ENCODE results near the gene ECI2. TPM values are rescaled to one million over a fixed set of nuclear protein-coding genes. Genes with fewer than 3 reads are reported as not detected.

Gene ECI2
- total RNA-seq, 1 donor from 2014 or later, result 49.1 TPM

GRCh38 chr6:4178737-4179333 is 43.5 kb upstream of the ECI2 start:
- Mint-ChIP-seq H3K9me3 (no peaks in the 10 kb centered on the region), H3K4me1 (no peaks in the 10 kb centered on the region), H3K4me3 (no peak overlapping the region), H3K27ac (no peak overlapping the region), H3K27me3 (ENCODE audit: insufficient read depth, low read depth) (peaks cover 5% of the 10 kb centered on the region), H3K36me3 (no peaks in the 10 kb centered on the region)
- Histone ChIP-seq H3K79me2 (ENCODE audit: low read depth) (no peaks in the 10 kb centered on the region), H3F3A (ENCODE audit: low read depth) (no peaks in the 10 kb centered on the region), H3K9me3 (ENCODE audit: low read depth) (no peaks in the 10 kb centered on the region), H3K4me3 (no peak overlapping the region), H3K4me1 (peaks cover 6% of the 10 kb centered on the region), H3K36me3 (peaks cover 4% of the 10 kb centered on the region), H3K27ac (no peak overlapping the region), H3K9ac (no peak overlapping the region), H3K27me3 (no peaks in the 10 kb centered on the region), H2AFZ (replicated peaks) (no peak overlapping the region), H3K4me2 (no peak overlapping the region), H4K20me1 (ENCODE audit: low read depth) (no peaks in the 10 kb centered on the region)
- TF ChIP-seq EZH2phosphoT487 (IDR thresholded peaks at IDR 0.05) (no peak), CTCF (IDR thresholded peaks at IDR 0.05) (no peak), EZH2 (IDR thresholded peaks at IDR 0.05) (no peak)
- no peak for DNase-seq (ENCODE audit: low spot score)

GRCh38 chr6:4176907-4177306 is 41.5 kb upstream of the ECI2 start:
- Histone ChIP-seq H3K9me3 (ENCODE audit: low read depth) (no peaks in the 10 kb centered on the region), H3K4me3 (no peak overlapping the region), H3F3A (ENCODE audit: low read depth) (no peaks in the 10 kb centered on the region), H3K27me3 (no peaks in the 10 kb centered on the region), H4K20me1 (ENCODE audit: low read depth) (no peaks in the 10 kb centered on the region), H3K27ac (no peak overlapping the region), H3K4me2 (no peak overlapping the region), H2AFZ (replicated peaks) (no peak overlapping the region), H3K36me3 (no peaks in the 10 kb centered on the region), H3K79me2 (ENCODE audit: low read depth) (no peaks in the 10 kb centered on the region), H3K9ac (no peak overlapping the region), H3K4me1 (peaks cover 11% of the 10 kb centered on the region)
- H3K9me3 Mint-ChIP-seq, result no peaks in the 10 kb centered on the region
- no peaks in the 10 kb centered on the region for H3K36me3 Mint-ChIP-seq
- H3K27ac Mint-ChIP-seq, result no peak overlapping the region
- no peaks in the 10 kb centered on the region for H3K4me1 Mint-ChIP-seq
- TF ChIP-seq EZH2 (IDR thresholded peaks at IDR 0.05) (no peak), CTCF (IDR thresholded peaks at IDR 0.05) (no peak), EZH2phosphoT487 (IDR thresholded peaks at IDR 0.05) (no peak)
- no peak overlapping the region for H3K4me3 Mint-ChIP-seq
- no peak for DNase-seq (ENCODE audit: low spot score)
- peaks cover 5% of the 10 kb centered on the region for H3K27me3 Mint-ChIP-seq (ENCODE audit: insufficient read depth, low read depth)

GRCh38 chr6:4174042-4174441 is 38.7 kb upstream of the ECI2 start:
- Mint-ChIP-seq H3K36me3 (no peaks in the 10 kb centered on the region), H3K27me3 (ENCODE audit: insufficient read depth, low read depth) (peaks cover 3% of the 10 kb centered on the region), H3K27ac (no peak overlapping the region), H3K4me3 (no peak overlapping the region), H3K4me1 (peaks cover 5% of the 10 kb centered on the region), H3K9me3 (peaks cover under 1% of the 10 kb centered on the region)
- Histone ChIP-seq H3K4me1 (peaks cover 15% of the 10 kb centered on the region), H3K27me3 (no peaks in the 10 kb centered on the region), H3K9ac (no peak overlapping the region), H3K4me3 (no peak overlapping the region), H3F3A (ENCODE audit: low read depth) (peaks cover 9% of the 10 kb centered on the region), H3K79me2 (ENCODE audit: low read depth) (no peaks in the 10 kb centered on the region), H3K36me3 (no peaks in the 10 kb centered on the region), H3K27ac (no peak overlapping the region), H4K20me1 (ENCODE audit: low read depth) (no peaks in the 10 kb centered on the region), H3K9me3 (ENCODE audit: low read depth) (no peaks in the 10 kb centered on the region), H3K4me2 (no peak overlapping the region), H2AFZ (replicated peaks) (no peak overlapping the region)
- no peak for TF ChIP-seq EZH2phosphoT487 (IDR thresholded peaks at IDR 0.05)
- no peak for TF ChIP-seq CTCF (IDR thresholded peaks at IDR 0.05)
- no peak for TF ChIP-seq EZH2 (IDR thresholded peaks at IDR 0.05)
- DNase-seq (ENCODE audit: low spot score), result no peak
